Suppressor macrophage treated with lipopolysaccharide for 1 hour (primary cell): ENCODE results near the gene KRTAP9-7.
"Not testable (repeated sequence)": the region's sequence is repeated elsewhere in the genome, so short reads cannot be mapped to it uniquely, and the experiment has no call there.

Experiments used
- DNase-seq, 3 donors: peaks; one replicate each; pipeline ENCODE4 v3.0.0-alpha.2; 2020 to 2022

Gene KRTAP9-7, protein sequence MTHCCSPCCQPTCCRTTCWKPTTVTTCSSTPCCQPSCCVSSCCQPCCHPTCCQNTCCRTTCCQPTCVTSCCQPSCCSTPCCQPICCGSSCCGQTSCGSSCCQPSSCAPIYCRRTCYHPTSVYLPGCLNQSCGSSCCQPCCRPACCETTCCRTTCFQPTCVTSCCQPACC

DNA sequence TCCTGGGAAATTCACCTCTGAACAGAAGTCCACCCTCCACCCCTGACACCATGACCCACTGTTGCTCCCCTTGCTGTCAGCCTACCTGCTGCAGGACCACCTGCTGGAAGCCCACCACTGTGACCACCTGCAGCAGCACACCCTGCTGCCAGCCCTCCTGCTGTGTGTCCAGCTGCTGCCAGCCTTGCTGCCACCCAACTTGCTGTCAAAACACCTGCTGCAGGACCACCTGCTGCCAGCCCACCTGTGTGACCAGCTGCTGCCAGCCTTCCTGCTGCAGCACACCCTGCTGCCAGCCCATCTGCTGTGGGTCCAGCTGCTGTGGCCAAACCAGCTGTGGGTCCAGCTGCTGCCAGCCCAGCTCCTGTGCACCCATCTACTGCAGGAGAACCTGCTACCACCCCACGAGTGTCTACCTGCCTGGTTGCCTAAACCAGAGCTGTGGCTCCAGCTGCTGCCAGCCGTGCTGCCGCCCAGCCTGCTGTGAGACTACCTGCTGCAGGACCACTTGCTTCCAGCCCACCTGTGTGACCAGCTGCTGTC lies at the start of gene KRTAP9-7:
TSS of gene KRTAP9-7 (plus strand) at position 51 of the 543 bp plus-strand sequence. CDS start at position 51, 0 bp downstream.
- not testable (repeated sequence) for DNase-seq

DNA sequence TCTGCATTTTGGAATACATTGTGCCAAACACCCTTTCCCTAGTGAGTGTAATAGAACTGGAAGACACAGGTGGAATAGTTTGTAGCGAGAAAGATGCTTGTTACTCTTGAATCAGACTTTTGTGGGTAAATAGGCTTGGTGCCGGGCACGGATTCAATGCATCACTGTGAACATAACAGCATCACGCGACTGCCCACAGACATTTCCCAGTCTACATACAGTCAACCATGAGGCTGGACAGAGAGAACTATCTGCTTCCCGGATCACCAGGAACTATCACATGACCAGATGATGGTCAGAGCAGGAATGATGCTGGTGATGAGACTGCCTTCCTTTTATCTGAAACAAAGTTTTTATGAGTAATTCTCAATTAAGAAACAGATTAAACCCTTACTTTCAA lies 49.4 kb upstream of the KRTAP9-7 start:
- no peak for DNase-seq

DNA sequence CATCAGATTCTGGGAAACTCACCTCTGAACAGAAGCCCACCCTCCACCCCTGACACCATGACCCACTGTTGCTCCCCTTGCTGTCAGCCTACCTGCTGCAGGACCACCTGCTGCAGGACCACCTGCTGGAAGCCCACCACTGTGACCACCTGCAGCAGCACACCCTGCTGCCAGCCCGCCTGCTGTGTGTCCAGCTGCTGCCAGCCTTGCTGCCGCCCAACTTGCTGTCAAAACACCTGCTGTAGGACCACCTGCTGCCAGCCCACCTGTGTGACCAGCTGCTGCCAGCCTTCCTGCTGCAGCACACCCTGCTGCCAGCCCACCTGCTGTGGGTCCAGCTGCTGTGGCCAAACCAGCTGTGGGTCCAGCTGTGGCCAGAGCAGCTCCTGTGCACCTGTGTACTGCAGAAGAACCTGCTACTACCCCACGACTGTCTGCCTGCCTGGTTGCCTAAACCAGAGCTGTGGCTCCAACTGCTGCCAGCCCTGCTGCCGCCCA lies 48.9 kb upstream of the KRTAP9-7 start, which contains the start of gene KRTAP9-2:
TSS of gene KRTAP9-2 (plus strand) at position 51 of the 498 bp plus-strand sequence. CDS start at position 58, 7 bp downstream.
- not testable (repeated sequence) for DNase-seq

DNA sequence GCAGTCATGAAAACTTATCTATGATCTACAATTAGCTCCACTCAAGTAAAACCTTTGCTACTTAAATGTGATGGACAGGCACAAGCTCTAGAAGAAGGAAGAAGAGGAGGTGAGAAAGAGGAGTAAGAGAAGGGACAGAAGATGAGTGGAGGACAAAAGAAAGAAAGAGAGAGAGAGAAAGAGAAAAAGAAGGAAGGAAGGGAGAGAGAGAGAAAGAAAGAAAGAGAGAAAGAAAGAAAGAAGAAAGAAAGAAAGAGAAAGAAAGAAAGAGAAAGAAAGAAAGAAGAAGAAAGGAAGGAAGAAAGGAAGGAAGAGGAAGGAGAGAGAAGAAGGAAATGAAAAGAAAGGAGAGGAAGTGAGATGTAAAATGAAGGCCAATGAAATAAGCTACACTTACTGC lies 45.4 kb upstream of the KRTAP9-7 start:
- DNase-seq, result no peak

DNA sequence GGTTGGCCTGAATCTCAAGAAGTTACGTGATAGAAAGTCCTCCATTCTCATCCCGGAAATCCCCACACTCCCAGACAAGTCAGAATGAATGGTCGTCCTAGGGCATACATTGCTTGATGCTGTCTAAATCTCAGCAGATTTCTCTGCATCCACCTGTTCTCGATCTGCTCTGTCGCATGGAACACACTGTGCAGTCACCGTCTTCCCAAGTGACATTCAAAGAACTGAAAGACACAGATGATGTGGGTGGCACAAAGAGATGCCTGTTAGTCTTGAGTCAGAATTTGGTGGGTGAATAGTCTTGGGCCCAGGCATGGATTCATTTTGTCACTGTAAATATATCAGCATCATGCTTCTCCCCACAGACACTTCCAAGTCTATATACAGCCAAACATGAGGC lies 43.8 kb upstream of the KRTAP9-7 start:
- DNase-seq, result no peak

DNA sequence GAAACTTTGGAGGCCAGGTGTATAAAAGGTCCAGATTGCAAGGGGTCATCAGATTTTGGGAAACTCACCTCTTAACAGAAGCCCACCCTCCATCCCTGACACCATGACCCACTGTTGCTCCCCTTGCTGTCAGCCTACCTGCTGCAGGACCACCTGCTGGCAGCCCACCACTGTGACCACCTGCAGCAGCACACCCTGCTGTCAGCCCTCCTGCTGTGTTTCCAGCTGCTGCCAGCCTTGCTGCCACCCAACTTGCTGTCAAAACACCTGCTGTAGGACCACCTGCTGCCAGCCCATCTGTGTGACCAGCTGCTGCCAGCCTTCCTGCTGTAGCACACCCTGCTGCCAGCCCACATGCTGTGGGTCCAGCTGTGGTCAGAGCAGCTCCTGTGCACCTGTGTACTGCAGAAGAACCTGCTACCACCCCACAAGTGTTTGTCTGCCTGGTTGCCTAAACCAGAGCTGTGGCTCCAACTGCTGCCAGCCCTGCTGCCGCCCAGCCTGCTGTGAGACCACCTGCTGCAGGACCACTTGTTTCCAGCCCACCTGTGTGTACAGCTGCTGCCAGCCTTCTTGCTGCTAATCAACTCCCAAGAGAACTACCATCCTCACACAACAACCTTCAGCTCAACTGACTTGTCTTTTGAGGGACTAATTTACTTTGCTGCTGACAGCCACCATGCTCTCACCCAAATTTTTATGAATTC lies 42.9 kb upstream of the KRTAP9-7 start, which contains the start of gene KRTAP9-3:
TSS of gene KRTAP9-3 (plus strand) at position 51 of the 707 bp plus-strand sequence. CDS start at position 104, 53 bp downstream.
- DNase-seq, result not testable (repeated sequence)

DNA sequence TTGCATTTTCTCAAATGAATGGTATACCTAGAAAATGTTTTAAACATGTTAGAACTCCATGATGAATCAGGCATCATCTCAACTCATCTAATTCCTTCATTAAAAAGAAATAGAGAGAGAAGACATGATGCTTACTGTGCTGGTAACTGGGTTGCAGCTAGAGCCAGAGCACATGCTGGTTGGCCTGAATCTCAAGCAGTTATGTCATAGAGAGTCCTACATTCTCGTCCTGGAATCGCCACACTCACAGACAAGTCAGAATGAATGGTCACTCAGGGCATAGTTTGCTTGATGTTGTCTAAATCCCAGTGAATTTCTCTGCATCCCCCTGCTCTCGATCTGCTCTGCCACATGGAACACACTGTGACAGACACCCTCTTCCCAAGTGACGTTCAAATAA lies 38.4 kb upstream of the KRTAP9-7 start:
- not testable (repeated sequence) for DNase-seq

DNA sequence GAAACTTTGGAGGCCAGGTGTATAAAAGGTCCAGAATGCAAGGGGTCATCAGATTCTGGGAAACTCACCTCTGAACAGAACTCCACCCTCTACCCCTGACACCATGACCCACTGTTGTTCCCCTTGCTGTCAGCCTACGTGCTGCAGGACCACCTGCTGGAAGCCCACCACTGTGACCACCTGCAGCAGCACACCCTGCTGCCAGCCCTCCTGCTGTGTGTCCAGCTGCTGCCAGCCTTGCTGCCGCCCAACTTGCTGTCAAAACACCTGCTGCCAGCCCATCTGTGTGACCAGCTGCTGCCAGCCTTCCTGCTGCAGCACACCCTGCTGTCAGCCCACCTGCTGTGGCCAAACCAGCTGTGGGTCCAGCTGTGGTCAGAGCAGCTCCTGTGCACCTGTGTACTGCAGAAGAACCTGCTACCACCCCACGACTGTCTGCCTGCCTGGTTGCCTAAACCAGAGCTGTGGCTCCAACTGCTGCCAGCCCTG lies 37.5 kb upstream of the KRTAP9-7 start, which contains the start of gene KRTAP9-8:
TSS of gene KRTAP9-8 (plus strand) at position 51 of the 489 bp plus-strand sequence. CDS start at position 104, 53 bp downstream.
- not testable (repeated sequence) for DNase-seq

DNA sequence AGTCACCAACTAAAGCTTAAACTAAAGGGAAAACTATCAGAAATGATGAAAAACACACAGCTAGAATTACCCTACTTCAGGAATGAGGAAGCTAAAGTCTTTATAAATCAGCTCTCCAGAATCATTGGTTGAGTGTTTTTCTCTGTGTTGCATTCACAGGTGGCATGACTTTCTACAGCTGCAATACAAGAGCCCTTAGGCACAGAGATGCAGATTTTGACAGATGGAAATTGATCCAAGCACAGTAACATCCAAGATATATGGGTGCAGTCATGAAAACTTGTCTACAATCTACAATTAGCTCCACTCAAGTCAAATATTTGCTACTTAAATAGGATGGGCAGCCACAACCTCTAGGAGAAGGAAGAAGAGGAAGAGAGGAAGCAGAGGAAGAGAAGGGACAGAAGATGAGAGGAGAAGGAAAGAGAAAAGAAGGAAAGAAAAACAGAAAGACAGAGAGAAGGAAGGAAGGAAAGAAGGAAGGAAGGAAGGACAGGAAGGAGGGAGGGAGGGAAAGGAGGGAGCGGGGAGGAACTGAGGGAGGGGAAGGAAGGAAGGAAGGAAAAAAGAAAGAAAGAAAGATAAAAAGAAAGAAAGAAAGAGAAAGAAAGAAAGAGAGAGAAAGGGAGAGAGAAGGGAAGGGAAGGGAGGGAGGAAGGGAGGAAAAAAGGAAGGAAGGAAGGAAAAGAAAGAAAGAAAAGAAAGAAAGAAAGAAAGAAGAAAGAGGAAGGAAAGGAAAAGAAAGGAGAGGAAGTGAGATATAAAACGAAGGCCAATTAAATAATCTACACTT lies 28.3 kb upstream of the KRTAP9-7 start:
- not testable (repeated sequence) for DNase-seq

DNA sequence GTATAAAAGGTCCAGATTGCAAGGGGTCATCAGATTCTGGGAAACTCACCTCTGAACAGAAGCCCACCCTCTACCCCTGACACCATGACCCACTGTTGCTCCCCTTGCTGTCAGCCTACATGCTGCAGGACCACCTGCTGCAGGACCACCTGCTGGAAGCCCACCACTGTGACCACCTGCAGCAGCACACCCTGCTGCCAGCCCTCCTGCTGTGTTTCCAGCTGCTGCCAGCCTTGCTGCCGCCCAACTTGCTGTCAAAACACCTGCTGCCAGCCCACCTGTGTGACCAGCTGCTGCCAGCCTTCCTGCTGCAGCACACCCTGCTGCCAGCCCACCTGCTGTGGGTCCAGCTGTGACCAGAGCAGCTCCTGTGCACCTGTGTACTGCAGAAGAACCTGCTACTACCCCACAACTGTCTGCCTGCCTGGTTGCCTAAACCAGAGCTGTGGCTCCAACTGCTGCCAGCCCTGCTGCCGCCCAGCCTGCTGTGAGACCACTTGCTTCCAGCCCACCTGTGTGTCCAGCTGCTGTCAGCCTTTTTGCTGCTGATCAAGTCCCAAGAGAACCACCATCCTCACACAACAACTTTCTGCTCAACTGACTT lies 25.8 kb upstream of the KRTAP9-7 start, which contains the start of gene KRTAP9-4:
TSS of gene KRTAP9-4 (plus strand) at position 51 of the 604 bp plus-strand sequence. CDS start at position 85, 34 bp downstream.
- not testable (repeated sequence) for DNase-seq

DNA sequence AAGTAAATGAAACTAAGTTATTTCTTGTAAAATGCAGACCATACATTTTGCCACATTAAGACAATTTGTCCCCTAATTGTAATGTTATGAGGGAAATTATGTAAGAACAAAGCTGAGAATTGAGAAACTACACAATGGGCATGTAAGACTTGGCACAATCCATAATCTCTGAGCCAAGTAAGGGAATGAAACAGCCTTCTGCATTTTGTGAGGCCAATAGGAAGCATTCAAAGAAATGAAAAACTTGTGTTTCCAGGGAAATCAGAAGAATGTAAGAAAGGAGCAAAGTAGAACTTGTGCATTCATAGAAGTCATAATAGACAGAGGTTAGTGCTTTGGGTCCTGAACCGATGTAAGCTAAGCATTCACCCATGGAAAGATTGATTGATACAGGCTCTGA lies 24.2 kb upstream of the KRTAP9-7 start:
- DNase-seq, result no peak

DNA sequence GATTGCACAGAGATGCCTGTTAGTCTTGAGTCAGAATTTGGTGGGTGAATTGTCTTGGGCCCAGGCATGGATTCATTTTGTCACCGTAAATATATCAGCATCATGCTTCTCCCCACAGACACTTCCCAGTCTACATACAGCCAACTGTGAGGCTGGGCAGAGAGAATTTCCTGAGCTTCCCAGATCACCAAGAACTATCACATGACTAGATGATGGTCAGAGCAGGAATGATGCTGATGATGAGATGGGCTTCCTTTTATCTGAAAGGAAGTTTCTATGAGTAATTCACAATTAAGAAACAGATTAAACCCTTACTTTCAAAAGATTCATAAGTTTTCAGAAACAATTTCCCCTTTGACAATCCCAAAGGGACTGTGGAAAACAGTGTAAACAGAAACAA lies 20.6 kb upstream of the KRTAP9-7 start:
- DNase-seq, result no peak

DNA sequence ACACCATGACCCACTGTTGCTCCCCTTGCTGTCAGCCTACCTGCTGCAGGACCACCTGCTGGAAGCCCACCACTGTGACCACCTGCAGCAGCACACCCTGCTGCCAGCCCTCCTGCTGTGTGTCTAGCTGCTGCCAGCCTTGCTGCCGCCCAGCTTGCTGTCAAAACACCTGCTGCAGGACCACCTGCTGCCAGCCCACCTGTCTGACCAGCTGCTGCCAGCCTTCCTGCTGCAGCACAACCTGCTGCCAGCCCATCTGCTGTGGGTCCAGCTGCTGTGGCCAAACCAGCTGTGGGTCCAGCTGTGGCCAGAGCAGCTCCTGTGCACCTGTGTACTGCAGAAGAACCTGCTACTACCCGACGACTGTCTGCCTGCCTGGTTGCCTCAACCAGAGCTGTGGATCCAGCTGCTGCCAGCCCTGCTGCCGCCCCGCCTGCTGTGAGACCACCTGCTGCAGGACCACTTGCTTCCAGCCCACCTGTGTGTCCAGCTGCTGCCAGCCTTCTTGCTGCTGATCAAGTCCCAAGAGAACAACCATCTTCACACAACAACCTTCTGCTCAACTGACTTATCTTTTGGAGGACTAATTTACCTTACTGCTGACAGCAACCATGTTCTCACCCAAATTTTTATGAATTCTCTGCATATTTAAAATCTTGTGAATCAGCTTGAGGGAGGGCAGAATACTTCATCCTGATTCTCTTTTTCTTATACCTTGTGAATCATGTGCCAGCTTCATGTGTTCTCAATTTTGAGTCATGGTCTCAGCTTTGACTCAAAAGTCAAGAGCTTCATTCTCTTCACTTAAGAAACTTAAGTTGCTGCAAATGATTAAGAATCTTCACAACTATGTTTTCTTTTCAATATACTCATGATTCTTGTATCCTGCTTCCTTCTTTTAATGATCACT lies 19.9 kb upstream of the KRTAP9-7 start, which contains the start of gene KRTAP9-9:
TSS of gene KRTAP9-9 (plus strand) at position 4 of the 910 bp plus-strand sequence.
- not testable (repeated sequence) for DNase-seq

DNA sequence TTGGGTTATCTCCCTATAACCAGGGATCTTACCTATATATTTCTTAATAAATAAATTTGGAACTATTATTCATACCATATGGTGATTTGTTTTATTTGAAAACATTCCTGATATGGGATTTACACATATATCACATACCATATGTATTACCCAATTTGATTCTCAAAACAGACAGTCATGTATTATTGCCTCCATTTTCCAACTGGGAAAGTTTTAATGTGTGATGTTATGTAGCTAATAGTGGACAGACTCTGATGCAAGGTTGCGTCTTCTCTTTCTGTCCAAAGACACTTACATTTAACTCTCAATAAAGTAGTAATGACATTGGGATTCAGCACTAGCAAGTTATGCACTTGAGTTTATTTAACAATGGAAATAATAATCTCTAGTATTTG lies 19.2 kb upstream of the KRTAP9-7 start:
- DNase-seq, result no peak

DNA sequence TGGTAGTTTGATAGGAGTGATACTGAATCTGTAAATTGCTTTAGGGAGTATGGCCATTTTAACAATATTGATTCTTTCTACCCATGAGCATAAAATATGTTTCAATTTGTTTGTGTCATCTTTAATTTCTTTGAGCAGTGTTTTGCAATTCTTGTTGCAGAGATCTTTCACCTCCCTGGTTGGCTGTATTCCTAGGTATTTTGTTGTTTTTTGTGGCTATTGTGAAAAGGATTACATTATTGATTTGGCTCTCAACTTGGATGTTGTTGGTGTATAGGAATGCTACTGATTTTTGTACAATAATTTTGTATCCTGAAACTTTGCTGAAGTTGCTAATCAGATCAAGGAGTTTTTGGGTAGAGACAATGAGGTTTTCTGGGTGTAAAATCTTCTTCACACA lies 17.1 kb upstream of the KRTAP9-7 start:
- no peak for DNase-seq

DNA sequence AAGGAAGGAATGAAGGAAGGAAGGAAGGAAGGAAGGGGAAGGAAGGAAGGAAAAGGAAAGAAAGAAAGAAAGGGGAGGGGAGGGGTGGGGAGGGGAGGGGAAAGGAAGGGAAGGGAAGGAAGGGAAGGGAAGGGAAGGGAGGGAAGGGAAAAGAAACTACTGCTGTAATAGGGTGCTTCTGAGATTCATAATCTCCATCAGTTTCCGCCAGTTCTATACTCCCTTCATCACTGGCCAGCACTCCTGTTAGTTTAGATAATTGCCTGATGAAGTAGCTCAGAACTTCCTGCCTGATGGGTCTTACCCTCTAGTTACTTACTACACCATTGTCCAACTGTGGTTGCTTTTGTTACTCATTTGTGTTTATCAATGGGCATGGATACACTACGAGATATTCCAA lies 12.3 kb upstream of the KRTAP9-7 start:
- DNase-seq, result no peak

DNA sequence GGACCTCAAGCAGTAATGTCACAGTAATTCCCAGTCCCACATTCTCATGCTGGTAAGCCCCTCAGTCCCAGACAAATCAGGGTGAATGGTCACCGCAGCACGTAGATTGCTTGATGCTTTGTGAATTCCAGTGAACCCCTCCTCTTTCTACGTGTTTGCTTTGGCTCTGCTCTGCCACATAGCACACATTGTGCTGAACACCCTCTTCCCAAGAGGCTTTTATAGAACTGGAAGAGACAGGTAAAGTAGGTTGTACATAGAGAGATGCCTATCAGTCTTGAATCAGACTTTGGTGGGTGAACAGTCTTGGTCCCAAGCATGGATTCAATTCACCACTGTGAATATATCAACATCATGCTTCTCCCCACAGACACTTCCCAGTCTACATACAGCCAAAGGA lies 10.9 kb upstream of the KRTAP9-7 start:
- DNase-seq, result no peak

DNA sequence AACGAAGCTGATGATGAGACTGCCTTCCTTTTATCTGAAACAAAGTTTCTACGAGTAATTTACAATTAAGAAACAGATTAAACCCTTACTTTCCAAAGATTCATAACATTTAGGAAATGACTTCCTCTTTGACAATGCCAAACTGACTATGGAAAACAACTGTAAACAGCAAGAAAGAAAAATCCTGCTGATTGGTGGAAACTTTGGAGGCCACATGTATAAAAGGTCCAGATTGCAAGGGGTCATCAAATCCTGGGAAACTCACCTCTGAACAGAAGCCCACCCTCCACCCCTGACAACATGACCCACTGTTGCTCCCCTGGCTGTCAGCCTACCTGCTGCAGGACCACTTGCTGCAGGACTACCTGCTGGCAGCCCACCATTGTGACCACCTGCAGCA lies 10.4 kb upstream of the KRTAP9-7 start, which contains the start of gene KRTAP9-6:
TSS of gene KRTAP9-6 (plus strand) at position 301 of the 400 bp plus-strand sequence. CDS start at position 301, 0 bp downstream.
- no peak for DNase-seq

DNA sequence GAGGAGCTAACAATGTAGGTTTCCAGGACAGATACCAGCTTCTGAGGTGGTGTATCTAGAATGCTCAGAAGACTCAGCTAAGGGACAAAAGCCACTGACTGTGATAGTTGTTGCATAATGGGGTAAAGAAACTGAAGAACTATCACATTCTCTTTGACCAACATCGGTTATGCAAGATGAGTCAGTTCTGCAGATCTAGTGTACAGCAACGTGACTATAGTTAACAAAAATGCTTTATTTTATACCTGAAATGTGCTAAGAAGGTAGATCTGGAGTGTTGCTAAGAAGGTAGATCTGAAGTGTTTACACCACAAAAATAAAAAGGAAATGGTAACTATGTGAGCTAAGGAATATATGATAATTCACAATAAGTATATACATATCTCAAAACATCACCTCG lies 7.8 kb upstream of the KRTAP9-7 start:
- no peak for DNase-seq

DNA sequence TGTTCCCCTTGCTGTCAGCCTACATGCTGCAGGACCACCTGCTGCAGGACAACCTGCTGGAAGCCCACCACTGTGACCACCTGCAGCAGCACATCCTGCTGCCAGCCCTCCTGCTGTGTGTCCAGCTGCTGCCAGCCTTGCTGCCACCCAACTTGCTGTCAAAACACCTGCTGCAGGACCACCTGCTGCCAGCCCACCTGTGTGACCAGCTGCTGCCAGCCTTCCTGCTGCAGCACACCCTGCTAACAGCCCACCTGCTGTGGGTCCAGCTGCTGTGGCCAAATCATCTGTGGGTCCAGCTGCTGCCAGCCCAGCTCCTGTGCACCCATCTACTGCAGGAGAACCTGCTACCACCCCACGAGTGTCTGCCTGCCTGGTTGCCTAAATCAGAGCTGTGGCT lies 4.2 kb upstream of the KRTAP9-7 start:
- DNase-seq, result not testable (repeated sequence)

DNA sequence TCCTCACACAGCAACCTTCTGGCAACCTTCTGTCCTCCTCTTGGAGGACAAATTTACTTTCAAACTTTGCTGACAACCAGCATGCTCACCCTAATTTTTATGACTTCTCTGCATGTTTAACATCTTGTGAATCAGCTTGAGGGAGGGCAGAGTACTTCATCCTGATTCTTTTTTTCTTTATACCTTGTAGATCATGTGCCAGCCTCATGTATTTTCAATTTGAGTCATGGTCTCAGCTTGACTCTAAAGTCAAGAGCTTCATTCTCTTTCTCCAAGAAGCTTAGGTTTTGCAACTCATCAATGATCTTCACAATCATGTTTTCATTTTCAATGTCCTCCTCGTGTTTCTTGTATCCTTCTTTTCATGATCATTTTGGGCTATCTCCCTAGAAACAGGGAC lies 3.6 kb upstream of the KRTAP9-7 start:
- no peak for DNase-seq
